Hepatic stellate cell (primary cell): Measurements from ENCODE around the gene KLHL29.
"Not testable (repeated sequence)": the region's sequence is repeated elsewhere in the genome, so short reads cannot be mapped to it uniquely, and the experiment has no call there.

Experiments
- DNase-seq: peaks from one replicate; pipeline ENCODE4 v3.0.0; 2011; ENCODE audit warnings: low spot score

Gene KLHL29

GRCh38 chr2:23721454-23721826 lies 336.5 kb downstream of the KLHL29 start:
- no peak for DNase-seq

GRCh38 chr2:23722255-23722654 lies 337.3 kb downstream of the KLHL29 start:
- DNase-seq: no peak

GRCh38 chr2:23723029-23723428 lies 338.1 kb downstream of the KLHL29 start:
- DNase-seq: not testable (repeated sequence)

GRCh38 chr2:23734416-23734815 lies 349.4 kb downstream of the KLHL29 start:
- no peak for DNase-seq

GRCh38 chr2:23736783-23737182 lies 351.8 kb downstream of the KLHL29 start:
- DNase-seq: not testable (repeated sequence)

- DNase-seq: no peak
Measured at GRCh38 chr2:23745068-23745725, 360.2 kb downstream of the KLHL29 start.

GRCh38 chr2:23745726-23746105 lies 360.7 kb downstream of the KLHL29 start:
- DNase-seq: no peak

GRCh38 chr2:23746141-23746863 lies 361.3 kb downstream of the KLHL29 start:
- no peak for DNase-seq

GRCh38 chr2:23751747-23752265 lies 366.8 kb downstream of the KLHL29 start:
- no peak for DNase-seq

- DNase-seq: no peak
Measured at GRCh38 chr2:23753291-23754010, 368.5 kb downstream of the KLHL29 start.

- DNase-seq: no peak
Measured at GRCh38 chr2:23754970-23755369, 370.0 kb downstream of the KLHL29 start.

- DNase-seq: no peak
Measured at GRCh38 chr2:23756593-23757292, 371.8 kb downstream of the KLHL29 start.

GRCh38 chr2:23757686-23758433 lies 372.9 kb downstream of the KLHL29 start:
- peak; percentile 14 for DNase-seq
